MM.1S (cell line): ENCODE data around the gene DYNLRB1.

Source experiments
- CTCF ChIP-seq: fragments of 300-600 bp; sonication (generic); IDR thresholded peaks from 2 replicates; pipeline ENCODE4 v1.5.1; 2016; ENCODE audit warnings: antibody characterized with exemption, low read length, mixed read lengths
- EZH2 ChIP-seq: fragments of 300-600 bp; sonication (generic); optimal IDR thresholded peaks from 2 replicates; pipeline ENCODE3; 2017; ENCODE audit warnings: low read depth, mild to moderate bottlenecking, antibody characterized with exemption, low read length, mixed read lengths
- EZH2phosphoT487 ChIP-seq: fragments of 300-600 bp; sonication (generic); IDR thresholded peaks from 2 replicates; pipeline ENCODE4 v1.6.1; 2018; ENCODE audit warnings: antibody characterized with exemption, low read length

GRCh38 chr20:34500823-34501222 lies 15.4 kb upstream of the DYNLRB1 start:
- TF ChIP-seq CTCF (no peak), EZH2 (no peak), EZH2phosphoT487 (no peak)
